Esophagus squamous epithelium (tissue), 4 donors: ENCODE measurements around the gene SOCS3.

Experiments
- POLR2A ChIP-seq, 4 donors: fragments of 450-650 bp; IDR thresholded peaks; one replicate each; pipeline ENCODE4 v1.6.1; 2017; ENCODE audit warnings: antibody characterized with exemption in 4 of 4, mild to moderate bottlenecking in 4 of 4, moderate library complexity in 3 of 4
- TF ChIP-seq, protein P1 (sequence below), 6 experiments: fragments of 450-650 bp in 4 of 6; fragments of 200-600 bp in 2 of 6; sonication (generic) in 2 of 6; IDR thresholded peaks; one replicate each; pipeline ENCODE4 v1.5.1; 2016 to 2019; ENCODE audit warnings: antibody characterized with exemption in 6 of 6, mild to moderate bottlenecking in 4 of 6, moderate library complexity in 4 of 6

DNA sequence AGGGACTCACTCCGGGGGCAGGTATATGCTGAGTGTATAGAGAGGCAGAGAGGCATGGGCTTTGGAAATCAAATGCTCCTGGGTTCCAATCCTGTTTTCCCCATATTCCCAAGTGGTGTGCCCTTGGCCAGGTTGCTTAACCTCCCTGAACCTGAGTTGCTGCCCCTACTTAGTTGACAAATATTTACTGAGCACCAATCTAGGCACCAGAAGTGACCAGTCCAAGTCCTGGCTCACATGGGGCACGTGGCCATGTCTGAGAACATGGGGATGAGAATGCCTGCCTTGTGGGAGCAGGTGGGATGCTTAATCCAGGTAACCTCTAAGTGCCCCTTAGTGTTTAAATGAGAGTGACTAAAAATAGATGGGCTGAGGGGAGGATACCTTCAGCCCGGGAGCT lies 4.2 kb downstream of the SOCS3 start:
- TF ChIP-seq POLR2A (IDR thresholded peaks at IDR 0.05) = no peak
- TF ChIP-seq, protein P1, sequence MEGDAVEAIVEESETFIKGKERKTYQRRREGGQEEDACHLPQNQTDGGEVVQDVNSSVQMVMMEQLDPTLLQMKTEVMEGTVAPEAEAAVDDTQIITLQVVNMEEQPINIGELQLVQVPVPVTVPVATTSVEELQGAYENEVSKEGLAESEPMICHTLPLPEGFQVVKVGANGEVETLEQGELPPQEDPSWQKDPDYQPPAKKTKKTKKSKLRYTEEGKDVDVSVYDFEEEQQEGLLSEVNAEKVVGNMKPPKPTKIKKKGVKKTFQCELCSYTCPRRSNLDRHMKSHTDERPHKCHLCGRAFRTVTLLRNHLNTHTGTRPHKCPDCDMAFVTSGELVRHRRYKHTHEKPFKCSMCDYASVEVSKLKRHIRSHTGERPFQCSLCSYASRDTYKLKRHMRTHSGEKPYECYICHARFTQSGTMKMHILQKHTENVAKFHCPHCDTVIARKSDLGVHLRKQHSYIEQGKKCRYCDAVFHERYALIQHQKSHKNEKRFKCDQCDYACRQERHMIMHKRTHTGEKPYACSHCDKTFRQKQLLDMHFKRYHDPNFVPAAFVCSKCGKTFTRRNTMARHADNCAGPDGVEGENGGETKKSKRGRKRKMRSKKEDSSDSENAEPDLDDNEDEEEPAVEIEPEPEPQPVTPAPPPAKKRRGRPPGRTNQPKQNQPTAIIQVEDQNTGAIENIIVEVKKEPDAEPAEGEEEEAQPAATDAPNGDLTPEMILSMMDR (IDR thresholded peaks at IDR 0.05) = no peak
